ENCODE measurements around the gene NUP210. TPM values are rescaled to one million over a fixed set of nuclear protein-coding genes. Genes with fewer than 3 reads are reported as not detected.

Gene NUP210
- total and polyA plus RNA-seq, 3 donors from 2014 or later: 26.2 to 44.0 (median 37.4) TPM

DNA sequence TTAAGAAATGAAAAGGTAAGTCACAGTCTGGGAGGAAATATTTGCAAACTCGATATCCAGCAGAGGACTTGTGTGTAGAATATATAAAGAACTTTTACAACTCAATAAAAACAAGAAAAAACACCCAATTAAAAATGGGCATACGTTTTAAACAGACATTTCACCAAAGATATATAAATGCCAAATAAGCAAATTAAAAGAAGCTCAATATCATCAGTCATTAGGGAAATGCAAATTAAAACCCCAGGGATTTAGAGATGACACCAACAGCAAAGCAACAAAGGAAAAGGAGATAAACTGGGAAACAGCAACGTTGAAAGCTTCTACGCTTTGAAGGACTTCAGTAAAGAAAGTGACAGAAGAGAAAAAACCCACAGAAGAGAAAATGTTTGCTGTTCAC is 132.3 kb downstream of the NUP210 start:
- H3K9me3 ChIP-seq: no peaks in the 10 kb centered on the region
- H3K36me3 ChIP-seq (ENCODE audit: low read depth, missing control alignments): no peaks in the 10 kb centered on the region
- no peak overlapping the region for H3K27ac ChIP-seq
- H3K27me3 ChIP-seq: no peaks in the 10 kb centered on the region
- peaks cover 22% of the 10 kb centered on the region for H3K4me1 ChIP-seq
- H3K4me3 ChIP-seq: no peak overlapping the region
- no peak for DNase-seq
- intact Hi-C loops (cut with DNase I; ENCODE audit: low total_unique reads): no loop called here
- WGBS, 2 donors: 76 to 82% methylated on average over 4 of the region's 4 CpGs
- TF ChIP-seq CTCF (IDR thresholded peaks at IDR 0.05): no peak
- no peak for TF ChIP-seq POLR2A (IDR thresholded peaks at IDR 0.05)

- 99 to 100% methylated on average over 2 of the region's 2 CpGs for WGBS, 2 donors
- no peaks in the 10 kb centered on the region for H3K27me3 ChIP-seq
- H3K9me3 ChIP-seq: no peaks in the 10 kb centered on the region
- peaks cover 22% of the 10 kb centered on the region for H3K4me1 ChIP-seq
- TF ChIP-seq CTCF (IDR thresholded peaks at IDR 0.05): no peak
- no peak for TF ChIP-seq POLR2A (IDR thresholded peaks at IDR 0.05)
- DNase-seq: no peak
- no peak overlapping the region for H3K4me3 ChIP-seq
- no peaks in the 10 kb centered on the region for H3K36me3 ChIP-seq (ENCODE audit: low read depth, missing control alignments)
- intact Hi-C loops (cut with DNase I; ENCODE audit: low total_unique reads): no loop called here
- no peak overlapping the region for H3K27ac ChIP-seq
Observed at GRCh38 chr3:13286873-13287272, 133.2 kb downstream of the NUP210 start.

GRCh38 chr3:13285007-13285567 is 135.0 kb downstream of the NUP210 start:
- intact Hi-C loops (cut with DNase I; ENCODE audit: low total_unique reads): no loop called here
- no peak for TF ChIP-seq POLR2A (IDR thresholded peaks at IDR 0.05)
- no peak for TF ChIP-seq CTCF (IDR thresholded peaks at IDR 0.05)
- H3K9me3 ChIP-seq: no peaks in the 10 kb centered on the region
- no peak overlapping the region for H3K4me3 ChIP-seq
- DNase-seq: no peak
- no peak overlapping the region for H3K27ac ChIP-seq
- H3K36me3 ChIP-seq (ENCODE audit: low read depth, missing control alignments): no peaks in the 10 kb centered on the region
- H3K27me3 ChIP-seq: no peaks in the 10 kb centered on the region
- WGBS, 2 donors: 88 to 90% methylated on average over 4 to 11 of the region's 11 CpGs
- peaks cover 8% of the 10 kb centered on the region for H3K4me1 ChIP-seq

GRCh38 chr3:13283877-13284264 is 136.3 kb downstream of the NUP210 start:
- H3K27me3 ChIP-seq: no peaks in the 10 kb centered on the region
- no peak for DNase-seq
- no peaks in the 10 kb centered on the region for H3K36me3 ChIP-seq (ENCODE audit: low read depth, missing control alignments)
- intact Hi-C loops (cut with DNase I; ENCODE audit: low total_unique reads): no loop called here
- no peaks in the 10 kb centered on the region for H3K9me3 ChIP-seq
- WGBS, 2 donors: 71 to 83% methylated on average over 1 of the region's 1 CpG
- TF ChIP-seq CTCF (IDR thresholded peaks at IDR 0.05): no peak
- TF ChIP-seq POLR2A (IDR thresholded peaks at IDR 0.05): no peak
- no peak overlapping the region for H3K4me3 ChIP-seq
- peaks cover 4% of the 10 kb centered on the region for H3K4me1 ChIP-seq
- H3K27ac ChIP-seq: peak overlapping the region in 1 of 2 donors; percentile 39

Data from testis (tissue), 3 donors.